Femur (tissue), 1 donor: ENCODE data around the gene NUP210L.

Source experiments
- DNase-seq: peaks from one replicate; pipeline ENCODE4 v3.0.0-alpha.2; 2017

Gene NUP210L

DNA sequence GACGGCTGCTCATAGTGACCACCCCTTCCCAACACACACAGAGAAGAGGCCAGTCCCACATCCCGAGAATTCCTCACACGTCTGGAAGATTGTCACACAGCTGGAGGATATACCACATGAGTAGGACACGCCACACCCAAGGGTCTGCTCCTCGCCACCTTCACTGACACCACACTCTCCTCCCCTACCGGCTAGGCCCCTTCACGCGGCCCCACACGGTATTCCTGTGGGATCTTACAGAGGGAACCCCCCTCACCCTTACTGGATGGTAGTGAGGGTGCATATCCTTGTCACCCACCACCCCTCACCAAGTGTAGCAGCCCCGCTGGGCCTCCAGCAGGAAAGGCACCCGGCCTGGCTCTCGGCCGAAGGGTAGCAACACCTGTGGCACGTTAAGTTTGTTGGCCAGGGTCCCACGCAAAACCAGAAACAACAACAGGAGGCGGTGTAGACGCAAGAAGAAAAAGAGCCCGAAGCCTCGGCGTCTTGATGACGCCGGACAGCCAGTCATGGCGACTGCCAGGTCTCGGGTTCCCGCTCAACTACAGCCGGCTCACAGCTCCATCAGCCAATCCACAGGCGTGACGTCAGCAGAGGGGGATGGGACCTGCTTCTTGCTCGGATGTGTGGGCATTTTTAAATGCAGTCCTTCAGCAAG is at the start of gene NUP210L:
TSS of gene NUP210L (minus strand) at position 540 of the 658 bp plus-strand sequence.
- DNase-seq: peak; percentile 71

DNA sequence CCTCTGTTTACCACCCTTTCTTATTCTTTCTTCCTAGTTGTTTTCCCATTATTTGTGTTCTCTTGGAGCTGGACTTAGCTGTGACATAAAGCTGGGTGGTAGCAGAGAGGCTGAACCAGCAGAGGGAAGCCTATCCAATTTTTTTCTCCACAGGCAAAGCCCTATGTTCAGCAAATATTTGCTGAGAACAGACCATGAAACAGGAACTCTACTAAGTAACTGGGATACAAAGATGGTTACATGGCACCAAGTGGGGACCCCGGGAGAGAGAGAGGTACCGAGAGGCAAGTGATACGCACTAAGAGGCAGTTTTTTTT is 44.6 kb upstream of the NUP210L start:
- DNase-seq: no peak

DNA sequence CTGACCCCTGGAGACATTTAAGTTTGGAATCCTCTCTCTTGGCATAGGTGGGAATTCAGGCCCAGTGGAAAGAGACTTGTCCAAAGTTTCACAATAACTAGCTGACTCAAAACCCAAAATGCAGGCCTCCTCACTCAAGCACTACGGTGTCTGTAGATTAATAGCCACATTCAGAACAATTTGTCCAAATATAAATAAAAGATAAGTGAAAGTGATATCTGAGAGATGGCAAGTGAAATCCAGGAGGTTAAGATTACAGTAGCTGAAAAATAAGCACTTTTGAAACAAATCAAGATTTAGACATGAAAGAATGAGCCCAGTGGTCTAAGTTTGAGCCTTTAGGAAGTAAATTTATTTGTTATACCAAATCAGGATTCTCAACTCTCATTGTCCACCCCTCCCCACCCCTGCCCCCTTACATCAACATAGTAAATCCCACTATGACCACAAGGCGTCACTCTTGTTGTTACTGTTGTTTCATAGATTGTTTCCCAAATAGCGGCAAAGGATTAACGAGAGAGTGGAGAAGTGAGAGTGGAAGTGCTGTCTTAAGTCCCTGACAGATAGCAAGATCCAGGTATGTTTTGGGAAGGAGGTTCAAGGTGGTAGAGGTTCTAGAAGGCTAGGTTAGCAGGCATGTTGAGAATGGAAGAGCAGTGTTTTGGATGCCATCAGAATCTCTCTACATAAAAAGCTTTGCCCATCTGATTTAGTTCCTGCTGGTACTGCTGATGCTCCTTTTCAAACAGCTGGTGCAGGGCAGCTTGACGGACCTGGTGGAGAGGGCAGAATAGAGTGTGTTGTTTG is 44.1 kb upstream of the NUP210L start:
- DNase-seq: no peak

DNA sequence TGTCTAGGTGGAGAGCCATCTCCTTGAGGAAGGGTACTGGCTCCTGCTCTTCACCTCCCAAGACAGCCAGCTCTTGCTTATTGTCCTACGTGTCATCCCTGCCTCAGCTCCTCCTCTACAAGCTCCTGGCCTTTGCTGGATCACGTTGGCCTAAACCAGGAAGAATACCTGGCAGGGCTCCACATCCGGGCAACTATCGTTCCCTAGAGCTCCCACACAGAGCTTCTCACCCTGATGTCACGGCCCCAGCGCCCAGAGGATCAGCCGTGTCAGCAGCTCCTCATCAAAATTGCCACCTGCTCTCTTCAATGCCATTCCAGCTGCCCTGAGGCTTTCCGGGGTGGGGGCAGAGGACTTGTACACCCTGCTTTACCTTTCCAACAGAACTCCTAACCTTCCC is 38.9 kb upstream of the NUP210L start:
- DNase-seq: no peak

DNA sequence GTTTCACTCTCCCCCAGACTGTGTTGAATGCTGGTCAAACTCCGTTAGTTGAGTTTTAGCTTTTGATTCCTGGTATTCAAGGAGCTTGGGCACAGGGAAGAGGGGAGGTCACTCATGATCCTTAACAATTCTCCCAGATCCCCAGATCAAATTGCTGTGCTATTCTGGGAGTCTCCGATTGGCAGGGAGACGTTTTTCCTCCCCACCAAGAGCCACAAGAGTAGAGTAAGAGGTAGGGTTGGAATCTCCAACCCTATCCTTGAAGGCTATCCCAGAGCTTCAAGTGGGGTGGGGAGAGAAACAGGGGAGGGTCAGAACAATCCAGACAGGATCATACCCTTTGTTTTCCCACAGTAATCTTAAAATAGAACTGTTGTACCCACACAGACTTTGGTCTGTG is 37.6 kb upstream of the NUP210L start:
- no peak for DNase-seq

DNA sequence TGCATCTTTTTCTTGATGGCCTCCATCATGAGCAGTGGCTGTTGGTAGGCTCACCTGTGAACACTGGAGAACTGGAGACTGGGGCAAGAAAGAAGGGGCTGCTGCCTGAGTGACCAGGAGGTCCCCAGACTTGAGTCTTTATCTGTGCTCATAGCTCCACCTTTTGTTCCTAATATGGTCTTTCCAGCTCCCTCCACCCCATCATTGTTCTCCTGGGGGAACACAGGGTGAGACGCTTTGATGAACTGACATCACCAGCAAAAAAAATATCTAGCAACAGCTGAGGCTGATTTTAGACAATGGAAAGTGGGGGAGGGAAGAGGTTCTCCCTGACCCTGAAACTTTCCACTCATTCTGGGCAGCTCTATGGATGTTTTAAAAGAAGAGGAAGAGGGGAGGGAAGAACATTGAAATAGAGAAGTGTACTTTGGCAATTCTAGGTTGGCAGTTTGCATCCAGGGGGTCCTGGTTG is 37.2 kb upstream of the NUP210L start, which contains the start of gene TPM3:
TSS of gene TPM3 (minus strand) at position 111 of the 472 bp plus-strand sequence. CDS start at position 29, 82 bp downstream.
- DNase-seq: no peak

DNA sequence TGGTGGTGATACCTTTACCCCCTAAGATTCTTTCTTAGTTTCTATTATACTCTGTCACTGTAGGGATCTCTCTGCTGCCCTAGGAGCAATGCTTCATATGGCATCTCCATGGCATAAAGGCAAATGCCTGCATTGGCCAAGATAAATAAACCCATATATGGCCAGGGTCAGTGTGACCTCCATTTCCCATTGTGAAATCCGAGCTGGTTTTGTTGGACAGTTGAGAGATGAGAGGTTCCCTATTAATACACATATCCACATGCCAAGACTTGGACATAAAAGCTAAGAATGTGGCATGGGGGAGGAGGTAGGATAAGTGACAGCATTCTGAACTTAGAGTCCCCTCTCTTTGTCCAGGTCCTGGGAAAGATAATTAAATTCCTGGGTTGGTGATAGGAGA is 35.7 kb upstream of the NUP210L start:
- DNase-seq: no peak

DNA sequence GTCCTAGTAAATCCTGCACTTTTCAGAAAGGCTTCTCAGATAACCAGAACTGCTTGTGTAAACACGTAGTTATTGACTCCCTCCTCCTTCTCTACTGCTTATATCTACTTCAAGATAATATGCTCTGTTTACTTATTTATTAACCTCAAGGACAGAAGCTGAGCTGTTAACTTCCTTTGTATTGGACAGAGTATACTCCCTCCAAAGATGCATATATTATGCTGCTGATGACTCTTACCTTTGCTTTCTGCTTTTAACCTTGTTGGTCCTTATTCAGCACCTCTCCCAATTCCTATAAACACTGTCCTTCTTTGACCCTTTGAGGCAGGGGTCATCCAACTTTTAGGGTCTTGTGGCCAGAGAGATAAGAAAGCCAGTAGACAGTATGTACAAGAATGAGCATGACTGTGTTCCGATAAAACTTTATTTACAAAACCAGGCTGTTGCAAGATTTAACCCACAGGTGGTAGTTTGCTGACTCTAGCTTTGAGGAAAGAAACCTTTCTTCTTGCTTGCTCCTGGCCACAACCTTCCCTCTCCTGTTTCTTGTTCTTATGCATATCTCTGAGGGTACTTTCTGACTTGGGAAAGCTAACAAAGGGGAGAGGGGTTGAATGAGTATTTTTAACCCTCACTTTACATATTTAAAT is 32.1 kb upstream of the NUP210L start:
- DNase-seq: no peak

DNA sequence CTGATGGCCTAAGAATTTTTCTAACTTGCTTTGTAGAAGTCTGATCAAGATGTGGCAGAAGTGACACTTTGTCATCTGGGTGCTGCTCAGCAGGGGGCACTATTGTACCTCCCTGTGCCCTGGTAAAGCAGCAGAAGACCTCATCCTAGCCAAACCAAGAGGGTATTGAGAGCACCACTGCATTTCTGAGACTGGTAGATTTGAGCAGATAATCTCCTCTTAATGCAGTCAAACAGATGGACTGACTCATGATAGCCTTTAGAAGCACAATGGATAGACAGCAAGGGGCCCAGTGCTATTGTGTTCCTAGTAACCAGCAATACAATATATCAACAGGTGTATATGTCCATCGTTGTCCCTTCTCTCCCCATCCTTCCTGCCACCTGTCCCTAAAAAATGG is 31.3 kb upstream of the NUP210L start:
- no peak for DNase-seq

DNA sequence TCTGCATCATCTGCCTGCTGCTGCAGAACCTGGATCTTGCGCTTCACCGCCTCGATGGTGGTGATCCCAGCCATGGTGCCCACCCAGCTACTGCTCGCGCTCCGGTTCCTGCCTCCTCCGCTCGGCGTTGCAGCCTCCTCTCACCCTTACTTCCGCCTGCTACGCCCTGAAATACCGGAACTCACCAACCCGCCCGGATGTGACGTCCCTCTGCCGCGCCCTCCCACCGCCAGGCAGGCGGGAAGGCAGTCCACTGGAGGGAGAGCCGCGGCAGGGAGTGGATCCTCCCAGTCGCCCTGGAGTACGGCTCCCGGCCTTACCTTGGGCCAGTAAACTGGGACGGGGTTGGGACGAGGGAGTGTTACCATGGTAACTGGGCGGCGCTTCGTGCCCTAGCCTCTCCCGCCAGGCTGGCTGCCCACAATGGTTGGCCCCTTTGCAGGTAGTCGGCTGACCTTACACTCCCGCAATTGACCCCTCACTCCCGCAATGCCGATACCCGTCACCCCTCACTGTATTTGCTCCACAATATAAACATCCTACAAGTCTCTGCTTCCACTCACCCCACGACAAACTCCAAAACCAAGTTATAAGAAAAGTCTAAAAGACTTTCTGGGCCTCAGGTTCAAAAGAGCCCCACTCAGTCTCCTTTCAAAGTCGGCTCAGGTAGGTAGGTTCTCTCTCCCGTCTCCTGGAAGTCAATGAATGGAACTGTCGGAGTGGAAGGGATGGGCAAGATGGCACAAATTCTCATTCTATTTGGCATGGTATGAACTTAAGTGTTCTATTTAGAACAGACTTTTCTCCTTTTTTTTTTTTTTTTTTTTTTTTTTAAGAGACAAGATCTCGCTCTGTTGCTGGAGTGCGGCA is 28.4 kb upstream of the NUP210L start:
- peak; percentile 98 for DNase-seq

DNA sequence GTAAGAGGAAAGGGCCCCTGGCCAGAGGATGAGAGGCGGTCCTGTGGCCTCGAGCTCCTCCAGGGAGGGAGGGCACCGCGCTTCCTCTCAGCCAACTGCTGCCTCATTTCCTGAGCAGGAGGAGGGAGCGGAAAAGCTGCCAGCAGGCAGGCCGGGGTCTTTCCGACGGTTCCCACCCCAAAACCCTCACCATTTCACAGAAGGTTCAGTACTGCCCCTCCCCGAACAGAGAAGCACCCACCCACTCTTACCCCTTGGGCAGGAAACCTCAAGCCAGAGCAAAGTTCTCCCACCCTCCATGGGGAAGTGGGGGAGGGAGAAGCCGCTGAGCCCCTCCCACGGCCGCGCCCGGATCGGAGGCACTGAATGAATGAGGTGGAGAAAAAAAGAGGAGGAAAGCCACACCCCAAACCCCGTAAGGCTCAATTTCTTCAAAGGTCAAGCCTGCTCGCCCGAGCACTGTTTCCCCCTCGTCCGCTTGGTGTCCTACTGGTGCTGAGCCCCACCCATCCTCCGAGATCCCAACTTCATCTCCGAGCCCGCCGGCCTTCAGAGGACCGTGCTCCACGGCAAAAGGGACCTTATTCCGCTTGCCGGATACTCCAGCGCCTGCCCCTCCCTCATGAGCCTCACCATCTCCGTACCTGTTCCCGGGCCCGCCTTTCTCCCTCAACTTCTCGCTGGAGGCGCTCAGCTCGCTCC is 27.6 kb upstream of the NUP210L start:
- peak; percentile 87 for DNase-seq

DNA sequence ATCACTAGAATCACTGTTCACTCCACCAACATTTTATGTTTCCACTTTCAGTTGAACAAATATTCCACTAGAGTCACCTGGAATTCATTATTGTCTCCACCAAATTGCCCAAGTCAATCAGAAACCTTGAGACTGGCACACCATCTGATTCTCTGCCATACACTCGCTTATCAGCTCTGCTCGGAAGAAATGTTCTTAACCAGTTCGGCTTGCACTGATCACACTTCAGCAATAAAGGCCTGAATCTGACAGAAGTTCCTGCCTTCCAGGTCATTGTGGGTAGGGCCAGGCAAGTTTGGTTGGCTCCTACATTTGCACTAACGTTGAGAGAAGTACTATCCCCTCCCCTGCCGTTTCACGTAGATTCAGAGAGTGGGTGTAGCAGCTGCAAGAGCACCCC is 27.1 kb upstream of the NUP210L start:
- DNase-seq: no peak

DNA sequence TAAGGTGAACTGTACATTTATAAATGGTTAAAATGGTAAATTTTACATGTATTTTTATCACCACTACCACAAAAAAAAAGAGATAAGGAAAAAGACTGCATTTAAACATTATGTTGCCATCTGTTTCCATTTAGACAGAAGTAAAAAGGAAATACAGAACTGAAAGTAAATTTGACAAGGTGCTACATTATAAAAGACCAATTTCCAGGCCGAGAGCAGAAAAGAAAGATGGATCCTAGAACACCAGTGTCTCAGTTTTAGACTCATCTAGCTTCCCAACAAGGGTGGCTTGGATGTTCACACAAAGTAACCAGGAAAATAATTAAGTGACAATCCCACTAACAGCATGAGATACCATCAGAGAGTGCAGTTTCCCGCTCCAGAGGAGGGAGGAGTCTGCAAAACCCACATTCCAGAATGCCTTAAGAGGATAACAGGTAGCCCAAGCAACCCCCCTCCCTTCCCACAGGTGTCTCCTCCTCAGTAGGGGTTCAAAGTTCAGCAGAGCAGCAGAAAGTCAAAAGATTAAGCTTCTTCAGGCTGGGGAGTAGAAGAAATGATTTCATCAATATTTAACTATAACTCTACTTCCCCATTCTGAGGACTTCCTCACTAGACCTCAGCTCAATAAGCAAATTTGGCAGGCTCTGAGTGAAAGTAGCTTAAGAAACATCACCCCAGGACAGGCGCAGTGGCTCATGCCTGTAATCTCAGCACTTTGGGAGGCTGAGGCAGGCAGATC is 25.2 kb upstream of the NUP210L start:
- no peak for DNase-seq

DNA sequence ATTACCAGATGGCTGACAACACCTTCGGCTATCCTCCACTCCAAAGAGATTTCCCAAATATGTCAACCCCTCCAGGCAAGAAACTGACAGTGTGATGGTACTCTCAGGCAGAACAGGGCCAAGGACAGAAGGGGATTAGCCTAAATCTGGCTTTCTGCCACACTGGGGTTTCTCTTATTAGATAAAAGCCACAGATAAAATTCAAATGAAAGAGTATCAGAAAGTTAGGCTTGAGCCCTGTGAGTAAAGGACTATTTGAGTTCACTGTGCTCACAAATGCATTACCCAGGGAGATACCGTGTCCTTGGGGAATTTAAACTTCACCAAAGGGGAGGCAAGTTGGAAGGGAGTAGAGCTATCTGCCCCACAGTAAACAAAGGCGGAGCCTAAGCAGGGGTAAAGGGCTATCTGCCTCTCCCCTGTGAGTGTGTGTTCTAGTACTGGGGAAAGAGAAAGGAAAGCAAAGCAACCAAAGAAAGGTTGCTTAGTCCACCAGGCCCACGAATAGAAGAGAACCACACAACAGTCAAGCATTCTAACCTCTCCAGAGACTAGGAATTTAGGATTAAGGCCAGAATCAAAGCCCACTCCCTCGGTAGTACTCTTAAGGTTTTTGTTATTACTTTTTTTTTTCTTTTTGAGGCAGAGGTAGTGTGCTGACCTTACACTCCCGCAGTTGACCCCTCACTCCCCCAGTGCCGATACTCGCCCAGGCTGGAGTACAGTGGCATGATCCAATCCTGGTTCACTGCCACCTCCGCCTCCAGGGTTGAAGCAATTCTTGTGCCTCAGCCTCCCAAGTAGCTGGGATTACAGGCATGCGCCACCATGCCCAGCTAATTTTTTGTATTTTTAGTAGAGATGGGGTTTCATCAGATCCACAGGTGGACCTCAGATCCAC is 24.3 kb upstream of the NUP210L start:
- no peak for DNase-seq

DNA sequence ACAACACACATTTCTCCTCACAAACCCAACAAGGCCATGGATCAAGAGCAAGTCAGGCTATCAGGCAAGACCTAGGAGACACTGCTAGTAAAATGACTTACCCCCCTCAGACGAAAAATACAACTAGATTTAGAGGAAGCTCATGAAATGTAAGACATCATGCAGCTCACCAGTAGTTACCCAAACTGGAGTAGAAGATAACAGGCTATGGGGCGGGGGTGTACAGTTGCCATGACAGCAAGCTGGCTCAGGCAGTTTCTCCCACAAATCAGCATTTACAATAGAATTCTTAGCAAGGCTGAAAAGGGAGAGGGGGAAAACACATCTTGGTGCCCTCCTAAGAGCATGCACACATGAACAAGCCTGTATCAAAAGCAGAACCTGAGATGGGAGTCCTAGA is 23.1 kb upstream of the NUP210L start:
- DNase-seq: no peak

DNA sequence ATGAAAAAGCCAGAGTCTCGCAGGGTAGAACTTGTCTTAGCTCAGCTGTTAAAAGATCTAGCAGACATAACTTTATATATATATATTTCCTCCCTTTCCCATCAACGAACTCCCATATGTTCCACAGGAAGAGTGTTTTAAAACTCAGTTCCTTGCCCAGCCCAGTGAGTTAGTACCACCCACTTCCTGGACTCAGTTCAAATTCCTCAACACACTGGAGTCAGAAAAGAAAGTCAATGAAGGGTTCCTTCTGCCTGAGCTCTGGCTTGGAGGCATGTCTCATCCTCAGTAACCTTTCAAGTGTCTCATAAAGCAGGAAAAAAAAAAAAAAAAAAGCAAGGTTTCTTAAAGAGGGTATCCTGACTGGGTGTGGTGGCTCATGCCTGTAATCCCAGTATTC is 21.5 kb upstream of the NUP210L start:
- no peak for DNase-seq

DNA sequence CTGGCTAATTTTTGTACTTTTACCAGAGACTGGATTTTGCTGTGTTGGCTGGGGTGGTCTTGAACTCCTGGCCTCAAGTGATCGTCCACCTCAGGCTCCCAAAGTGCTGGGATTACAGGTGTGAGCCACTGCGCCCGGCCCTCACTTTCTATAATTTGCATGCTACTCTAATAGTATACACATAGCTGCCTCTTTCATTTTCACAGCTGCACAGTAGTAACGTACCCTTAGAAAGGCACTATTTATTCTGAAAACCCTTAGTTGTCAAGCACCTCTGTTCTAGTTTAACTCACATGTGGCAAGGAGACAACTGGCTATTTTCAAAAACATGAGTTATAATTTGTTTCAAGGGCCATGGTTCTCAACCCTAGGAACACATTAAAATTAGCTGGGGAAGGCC is 19.8 kb upstream of the NUP210L start:
- no peak for DNase-seq

DNA sequence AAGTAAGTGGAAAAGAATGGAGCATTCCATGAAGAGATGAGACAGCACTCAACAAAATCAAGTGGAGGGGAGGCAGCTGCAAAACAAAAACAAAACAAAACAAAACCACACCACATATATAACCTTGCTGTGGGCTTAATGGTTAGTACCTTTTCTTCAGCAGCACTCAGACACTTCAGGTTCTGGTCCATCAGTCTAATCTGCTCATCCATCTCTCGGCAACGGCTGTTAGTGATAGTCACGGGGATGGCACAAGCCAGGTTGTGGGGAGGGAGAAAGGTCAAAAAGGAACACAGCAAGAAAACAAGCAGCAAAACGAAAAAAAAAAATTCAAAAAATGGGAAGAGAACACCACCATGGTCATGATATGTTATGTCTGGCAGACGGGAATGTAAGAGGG is 17.0 kb upstream of the NUP210L start:
- DNase-seq: no peak

DNA sequence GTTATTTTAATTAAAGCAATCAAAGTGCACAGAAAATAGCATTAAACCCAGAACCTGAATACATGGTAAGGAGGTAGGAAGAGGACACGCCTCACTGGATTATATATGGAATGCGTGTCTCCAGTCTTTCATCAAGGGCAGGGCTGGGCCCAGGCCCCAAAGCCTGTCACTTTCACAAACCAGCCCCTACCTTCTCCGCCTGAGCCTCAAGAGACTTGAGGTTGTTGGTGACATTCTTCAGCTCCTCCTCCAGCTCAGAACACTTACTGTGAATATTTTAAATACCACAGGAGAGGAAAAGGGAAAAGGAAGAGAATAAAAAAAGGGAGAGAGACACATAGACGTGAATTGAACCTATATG is 16.3 kb upstream of the NUP210L start:
- DNase-seq: no peak

DNA sequence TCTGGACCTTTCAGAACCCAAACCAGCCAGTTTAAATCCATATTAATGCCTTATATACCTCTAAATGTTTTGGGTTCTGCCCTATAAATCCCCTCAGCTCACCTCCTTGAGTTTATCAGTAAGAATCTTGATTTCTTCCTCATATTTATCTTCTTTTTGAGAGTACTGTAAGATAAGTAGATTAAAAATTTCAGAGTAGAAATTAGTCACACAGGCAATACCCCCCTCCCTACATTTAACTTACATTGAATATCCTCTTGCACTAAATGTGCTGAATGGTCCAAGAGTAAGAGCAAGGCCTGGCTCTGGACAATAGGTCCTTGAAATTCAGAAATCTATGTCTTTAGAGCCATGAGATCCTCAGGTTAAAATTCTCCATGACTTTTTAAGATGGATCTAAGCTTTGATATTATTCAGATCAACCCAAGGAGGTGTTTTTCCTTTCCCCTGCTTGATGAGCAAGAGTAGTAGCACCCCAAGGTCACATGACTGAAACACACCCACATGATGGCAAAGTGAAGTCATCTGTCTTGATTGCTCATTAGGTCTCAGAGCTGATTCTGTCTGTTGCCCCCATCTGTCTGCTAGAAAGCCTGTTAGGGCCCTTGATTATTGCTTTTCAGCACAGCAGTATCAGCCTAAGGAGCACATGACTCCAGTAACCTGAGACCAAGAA is 15.8 kb upstream of the NUP210L start:
- no peak for DNase-seq
